K562 treated with DMSO at 1 percent for 4 hours (cell line): ENCODE measurements around the gene GRM4. TPM values are rescaled to one million over a fixed set of nuclear protein-coding genes. Genes with fewer than 3 reads are reported as not detected.

Experiments
- total RNA-seq: library from RNA; unstranded; fragments of 300-600 nt; gene quantifications from 2 replicates; pipeline ENCODE4 v1.2.3, GENCODE V29; 2022; ENCODE audit not compliant: insufficient read depth

Gene GRM4
- total RNA-seq = not detected in 2 replicates

GRCh38 chr6:34146021-34146782 is at the start of gene GRM4:
TSS of gene GRM4 (minus strand) at chr6:34146087. CDS start at chr6:34133496, 12,591 bp downstream.

Other genes with a start within 250 kb of the GRM4 start
- 1,885 and 1,996 TPM in 2 replicates for gene HMGA1, start 90.8 kb upstream of the GRM4 start, total RNA-seq
- gene SMIM29, start 102.9 kb upstream of the GRM4 start, total RNA-seq = 75.7 and 114 TPM in 2 replicates
- gene NUDT3, start 246.6 kb upstream of the GRM4 start, total RNA-seq = 15.1 and 15.3 TPM in 2 replicates